Measurements from ENCODE around the gene PTPRS.
"Not testable (repeated sequence)": the region's sequence is repeated elsewhere in the genome, so short reads cannot be mapped to it uniquely, and the experiment has no call there.

The PTPRS gene

GRCh38 chr19:5331790-5332189 lies 8.8 kb downstream of the PTPRS start:
- no peak for DNase-seq

GRCh38 chr19:5330307-5330720 lies 10.3 kb downstream of the PTPRS start:
- DNase-seq, result no peak

GRCh38 chr19:5329141-5329540 lies 11.5 kb downstream of the PTPRS start:
- DNase-seq, result no peak

- not testable (repeated sequence) for DNase-seq
Measured at GRCh38 chr19:5328407-5328806, 12.2 kb downstream of the PTPRS start.

- no peak for DNase-seq
Measured at GRCh38 chr19:5326986-5327623, 13.5 kb downstream of the PTPRS start.

GRCh38 chr19:5326545-5326944 lies 14.1 kb downstream of the PTPRS start:
- DNase-seq, result no peak

GRCh38 chr19:5324947-5325346 lies 15.7 kb downstream of the PTPRS start:
- no peak for DNase-seq

GRCh38 chr19:5323475-5323811 lies 17.2 kb downstream of the PTPRS start:
- DNase-seq, result no peak

- no peak for DNase-seq
Measured at GRCh38 chr19:5321851-5322681, 18.5 kb downstream of the PTPRS start.

GRCh38 chr19:5321066-5321642 lies 19.5 kb downstream of the PTPRS start:
- DNase-seq, result no peak

GRCh38 chr19:5319516-5319915 lies 21.1 kb downstream of the PTPRS start:
- DNase-seq, result no peak

- DNase-seq, result no peak
Measured at GRCh38 chr19:5318306-5318705, 22.3 kb downstream of the PTPRS start.

- no peak for DNase-seq
Measured at GRCh38 chr19:5317321-5317720, 23.3 kb downstream of the PTPRS start.

GRCh38 chr19:5316138-5316537 lies 24.5 kb downstream of the PTPRS start:
- DNase-seq, result no peak

- no peak for DNase-seq
Measured at GRCh38 chr19:5314907-5315298, 25.7 kb downstream of the PTPRS start.

- no peak for DNase-seq
Measured at GRCh38 chr19:5314012-5314906, 26.4 kb downstream of the PTPRS start.

GRCh38 chr19:5313307-5313706 lies 27.3 kb downstream of the PTPRS start:
- DNase-seq, result peak; percentile 46 to 83

GRCh38 chr19:5312058-5312457 lies 28.6 kb downstream of the PTPRS start:
- no peak for DNase-seq

GRCh38 chr19:5309438-5310204 lies 31.0 kb downstream of the PTPRS start:
- no peak for DNase-seq

GRCh38 chr19:5308451-5309437 lies 31.9 kb downstream of the PTPRS start:
- peak; percentile 90 to 94 for DNase-seq

GRCh38 chr19:5307655-5308054 lies 33.0 kb downstream of the PTPRS start:
- no peak for DNase-seq
